WTC11 (cell line): ENCODE data around the gene C9.

ENCODE experiments used
- CREB1 ChIP-seq: sonication (generic); formaldehyde crosslinking; IDR thresholded peaks from 2 replicates; pipeline ENCODE4 v1.8.0; 2023; ENCODE audit warnings: mild to moderate bottlenecking, missing genetic modification reagents
- CTCF ChIP-seq: fragments of 200-600 bp; IDR thresholded peaks from 2 replicates; pipeline ENCODE4 v1.8.0; 2022; ENCODE audit warnings: antibody characterized with exemption
- ELF4 ChIP-seq: sonication (generic); formaldehyde crosslinking; IDR thresholded peaks from 2 replicates; pipeline ENCODE4 v1.8.1; 2022; ENCODE audit warnings: low read depth, mild to moderate bottlenecking, moderate library complexity, missing genetic modification reagents
- ERG ChIP-seq: fragments of 250-450 bp; sonication (Bioruptor Pico); IDR thresholded peaks from 2 replicates; pipeline ENCODE4 v1.8.0; 2021; ENCODE audit warnings: mild to moderate bottlenecking
- FOXK1 ChIP-seq: sonication (generic); formaldehyde crosslinking; IDR thresholded peaks from 2 replicates; pipeline ENCODE4 v1.8.0; 2022; ENCODE audit warnings: mild to moderate bottlenecking, moderate library complexity, missing genetic modification reagents
- JUN ChIP-seq: sonication (generic); formaldehyde crosslinking; IDR thresholded peaks from 2 replicates; pipeline ENCODE4 v1.8.0; 2023; ENCODE audit warnings: mild to moderate bottlenecking, missing genetic modification reagents
- PREB ChIP-seq: sonication (generic); formaldehyde crosslinking; IDR thresholded peaks from 2 replicates; pipeline ENCODE4 v1.8.1; 2022; ENCODE audit warnings: mild to moderate bottlenecking, missing genetic modification reagents, moderate library complexity, borderline replicate concordance
- SP1 ChIP-seq: sonication (generic); formaldehyde crosslinking; conservative IDR thresholded peaks from 2 replicates; pipeline ENCODE4 v1.8.1; 2022; ENCODE audit warnings: missing genetic modification reagents
- ZNF532 ChIP-seq: fragments of 250-450 bp; sonication (Bioruptor Pico); IDR thresholded peaks from 2 replicates; pipeline ENCODE4 v1.9.0; 2021; ENCODE audit warnings: mild to moderate bottlenecking, borderline replicate concordance
- TF ChIP-seq, protein P1 (sequence below): sonication (generic); formaldehyde crosslinking; IDR thresholded peaks from 2 replicates; pipeline ENCODE4 v1.8.1; 2023; ENCODE audit warnings: mild to moderate bottlenecking, moderate library complexity, missing genetic modification reagents
- TF ChIP-seq, protein P2 (sequence below): sonication (generic); formaldehyde crosslinking; IDR thresholded peaks from 2 replicates; pipeline ENCODE4 v1.8.1; 2023; ENCODE audit warnings: mild to moderate bottlenecking, missing genetic modification reagents, borderline replicate concordance

DNA sequence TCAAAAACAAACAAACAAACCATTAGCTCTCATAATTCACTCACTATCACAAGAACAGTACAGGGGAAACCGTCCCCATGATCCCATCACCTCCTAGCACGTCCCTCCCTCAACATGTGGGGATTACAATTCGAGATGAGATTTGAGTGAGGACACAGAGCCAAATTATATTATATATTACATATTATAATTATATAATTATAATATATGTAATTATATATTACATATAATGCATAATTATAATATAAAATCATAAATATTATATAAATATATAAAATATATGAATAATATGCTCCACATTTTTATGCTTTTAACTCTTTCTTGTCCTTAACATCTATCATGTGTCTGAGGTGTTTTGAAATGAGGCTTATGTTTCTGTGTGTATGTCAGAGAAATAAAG is 3.4 kb upstream of the C9 start:
- TF ChIP-seq CTCF (no peak), CREB1 (no peak), ZNF532 (CRISPR knock-in tag) (no peak), SP1 (CRISPR knock-in tag) (no peak), ERG (CRISPR knock-in tag) (no peak), ELF4 (CRISPR knock-in tag) (no peak), PREB (no peak), FOXK1 (CRISPR knock-in tag) (no peak), JUN (CRISPR knock-in tag) (no peak)
- TF ChIP-seq, protein P1, sequence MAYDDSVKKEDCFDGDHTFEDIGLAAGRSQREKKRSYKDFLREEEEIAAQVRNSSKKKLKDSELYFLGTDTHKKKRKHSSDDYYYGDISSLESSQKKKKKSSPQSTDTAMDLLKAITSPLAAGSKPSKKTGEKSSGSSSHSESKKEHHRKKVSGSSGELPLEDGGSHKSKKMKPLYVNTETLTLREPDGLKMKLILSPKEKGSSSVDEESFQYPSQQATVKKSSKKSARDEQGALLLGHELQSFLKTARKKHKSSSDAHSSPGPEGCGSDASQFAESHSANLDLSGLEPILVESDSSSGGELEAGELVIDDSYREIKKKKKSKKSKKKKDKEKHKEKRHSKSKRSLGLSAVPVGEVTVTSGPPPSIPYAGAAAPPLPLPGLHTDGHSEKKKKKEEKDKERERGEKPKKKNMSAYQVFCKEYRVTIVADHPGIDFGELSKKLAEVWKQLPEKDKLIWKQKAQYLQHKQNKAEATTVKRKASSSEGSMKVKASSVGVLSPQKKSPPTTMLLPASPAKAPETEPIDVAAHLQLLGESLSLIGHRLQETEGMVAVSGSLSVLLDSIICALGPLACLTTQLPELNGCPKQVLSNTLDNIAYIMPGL (CRISPR knock-in tag), result no peak
- TF ChIP-seq, protein P2, sequence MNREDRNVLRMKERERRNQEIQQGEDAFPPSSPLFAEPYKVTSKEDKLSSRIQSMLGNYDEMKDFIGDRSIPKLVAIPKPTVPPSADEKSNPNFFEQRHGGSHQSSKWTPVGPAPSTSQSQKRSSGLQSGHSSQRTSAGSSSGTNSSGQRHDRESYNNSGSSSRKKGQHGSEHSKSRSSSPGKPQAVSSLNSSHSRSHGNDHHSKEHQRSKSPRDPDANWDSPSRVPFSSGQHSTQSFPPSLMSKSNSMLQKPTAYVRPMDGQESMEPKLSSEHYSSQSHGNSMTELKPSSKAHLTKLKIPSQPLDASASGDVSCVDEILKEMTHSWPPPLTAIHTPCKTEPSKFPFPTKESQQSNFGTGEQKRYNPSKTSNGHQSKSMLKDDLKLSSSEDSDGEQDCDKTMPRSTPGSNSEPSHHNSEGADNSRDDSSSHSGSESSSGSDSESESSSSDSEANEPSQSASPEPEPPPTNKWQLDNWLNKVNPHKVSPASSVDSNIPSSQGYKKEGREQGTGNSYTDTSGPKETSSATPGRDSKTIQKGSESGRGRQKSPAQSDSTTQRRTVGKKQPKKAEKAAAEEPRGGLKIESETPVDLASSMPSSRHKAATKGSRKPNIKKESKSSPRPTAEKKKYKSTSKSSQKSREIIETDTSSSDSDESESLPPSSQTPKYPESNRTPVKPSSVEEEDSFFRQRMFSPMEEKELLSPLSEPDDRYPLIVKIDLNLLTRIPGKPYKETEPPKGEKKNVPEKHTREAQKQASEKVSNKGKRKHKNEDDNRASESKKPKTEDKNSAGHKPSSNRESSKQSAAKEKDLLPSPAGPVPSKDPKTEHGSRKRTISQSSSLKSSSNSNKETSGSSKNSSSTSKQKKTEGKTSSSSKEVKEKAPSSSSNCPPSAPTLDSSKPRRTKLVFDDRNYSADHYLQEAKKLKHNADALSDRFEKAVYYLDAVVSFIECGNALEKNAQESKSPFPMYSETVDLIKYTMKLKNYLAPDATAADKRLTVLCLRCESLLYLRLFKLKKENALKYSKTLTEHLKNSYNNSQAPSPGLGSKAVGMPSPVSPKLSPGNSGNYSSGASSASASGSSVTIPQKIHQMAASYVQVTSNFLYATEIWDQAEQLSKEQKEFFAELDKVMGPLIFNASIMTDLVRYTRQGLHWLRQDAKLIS (CRISPR knock-in tag), result no peak
